HL-60/S4 treated with phorbol 12-myristate 13-acetate at 8.2 ng/mL for 4 days and 3 days (cell line): ENCODE results near the gene WBP11.
"Not testable (repeated sequence)": the region's sequence is repeated elsewhere in the genome, so short reads cannot be mapped to it uniquely, and the experiment has no call there.

Source experiments
- in situ Hi-C: fragments of 300-500 bp; cut with MboI; formaldehyde crosslinking; loops from 2 replicates; pipeline ENCODE4 v1.15.0; 2022; ENCODE audit warnings: low sequenced_read_pairs

The WBP11 gene

GRCh38 chr12:14774074-14774905 lies 29.0 kb downstream of the WBP11 start:
- in situ Hi-C loops, result no loop called here

GRCh38 chr12:14773685-14774073 lies 29.6 kb downstream of the WBP11 start:
- in situ Hi-C loops, result no loop called here

GRCh38 chr12:14772946-14773345 lies 30.3 kb downstream of the WBP11 start:
- in situ Hi-C loops, result no loop called here

- in situ Hi-C loops, result no loop called here
These were observed 31.6 kb downstream of the WBP11 start for GRCh38 chr12:14771651-14772137.

DNA sequence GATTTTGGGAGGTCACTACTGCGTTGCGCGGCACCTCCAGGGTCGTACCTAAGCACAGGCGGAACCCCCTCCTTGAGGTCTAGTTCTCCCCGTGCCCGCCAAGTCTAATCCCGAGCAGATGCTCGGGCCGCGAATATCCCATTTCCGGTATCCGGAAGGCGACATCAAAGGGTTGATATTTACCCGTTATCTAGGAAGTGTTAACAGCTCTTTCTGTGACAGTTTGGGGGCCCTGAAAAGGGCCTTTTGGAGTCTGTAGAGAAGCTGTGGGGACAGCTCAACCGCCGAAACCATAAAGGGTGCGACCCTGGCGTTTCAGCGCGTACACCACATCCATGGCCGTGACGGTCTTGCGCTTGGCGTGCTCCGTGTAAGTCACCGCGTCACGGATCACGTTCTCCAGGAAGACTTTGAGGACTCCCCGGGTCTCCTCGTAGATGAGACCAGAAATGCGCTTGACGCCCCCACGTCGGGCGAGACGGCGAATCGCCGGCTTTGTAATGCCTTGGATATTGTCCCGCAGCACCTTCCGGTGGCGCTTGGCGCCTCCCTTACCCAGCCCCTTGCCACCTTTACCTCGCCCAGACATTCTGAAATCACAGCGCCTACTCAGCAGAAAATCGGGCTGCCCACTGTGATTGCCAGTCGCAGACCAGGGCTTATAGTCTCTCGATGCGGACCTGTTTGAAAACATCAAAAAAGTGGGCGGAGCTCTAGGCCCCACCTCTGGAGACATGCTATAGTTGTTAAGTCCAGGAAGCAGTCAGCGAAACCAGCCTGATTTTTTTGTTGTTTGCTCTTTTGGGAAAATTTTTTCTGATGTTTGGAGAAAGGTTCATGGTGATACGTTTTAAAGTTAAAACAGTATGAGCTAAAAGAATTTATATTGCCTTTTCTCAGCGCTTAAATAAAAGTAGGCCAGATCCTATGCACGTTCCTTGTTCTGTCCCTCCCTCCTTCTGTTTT lies 32.5 kb downstream of the WBP11 start:
- in situ Hi-C loops, result no loop called here

DNA sequence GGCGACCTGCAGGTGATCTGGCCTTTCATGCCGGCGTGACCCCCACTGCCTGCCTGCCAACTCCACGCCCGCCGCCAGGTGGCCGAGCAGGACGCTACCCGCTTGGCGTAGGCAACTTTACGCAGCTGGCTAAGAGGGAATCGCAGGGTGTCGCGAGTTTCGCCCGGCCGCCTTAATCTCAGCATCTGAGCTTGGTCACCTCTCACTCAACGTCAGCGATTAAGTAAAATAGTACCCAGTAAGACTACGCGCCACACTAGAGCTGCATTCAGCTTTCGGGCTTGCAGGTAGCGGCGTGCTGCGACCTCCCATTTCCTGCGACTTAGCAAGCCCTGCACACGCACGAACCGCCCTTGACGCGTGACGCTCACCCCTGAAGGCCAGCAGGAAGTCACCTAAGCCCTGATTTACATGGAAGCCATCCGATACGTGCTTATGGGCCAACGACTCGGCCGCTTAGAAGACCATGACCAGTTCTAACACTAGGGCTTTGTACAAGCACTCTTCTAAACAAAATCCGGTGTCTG lies 33.2 kb downstream of the WBP11 start:
- in situ Hi-C loops, result no loop called here

DNA sequence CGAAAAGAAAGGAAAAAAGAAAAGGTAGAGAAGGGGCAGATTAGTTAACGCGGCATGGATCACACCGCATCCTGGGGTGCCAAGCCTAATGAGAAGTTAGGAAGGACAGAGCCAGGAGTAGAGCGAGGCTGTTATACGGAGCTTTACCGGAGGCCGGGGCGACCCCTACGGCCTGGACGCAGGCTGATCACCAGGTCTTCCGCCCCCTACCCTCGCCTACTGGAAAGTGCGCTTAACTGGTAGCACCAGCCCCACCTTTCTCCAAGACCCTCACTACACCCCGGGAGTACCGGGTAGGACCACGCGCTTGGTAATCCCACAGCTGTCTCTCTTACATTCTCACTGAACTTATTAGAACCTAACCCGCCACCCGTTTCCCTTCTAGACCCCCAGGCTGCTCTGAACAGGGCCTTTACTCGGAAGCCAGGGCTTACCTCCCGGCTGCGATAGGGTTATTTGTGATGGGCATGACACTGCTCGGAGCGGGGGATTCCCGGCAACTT lies 33.8 kb downstream of the WBP11 start:
- in situ Hi-C loops, result no loop called here

DNA sequence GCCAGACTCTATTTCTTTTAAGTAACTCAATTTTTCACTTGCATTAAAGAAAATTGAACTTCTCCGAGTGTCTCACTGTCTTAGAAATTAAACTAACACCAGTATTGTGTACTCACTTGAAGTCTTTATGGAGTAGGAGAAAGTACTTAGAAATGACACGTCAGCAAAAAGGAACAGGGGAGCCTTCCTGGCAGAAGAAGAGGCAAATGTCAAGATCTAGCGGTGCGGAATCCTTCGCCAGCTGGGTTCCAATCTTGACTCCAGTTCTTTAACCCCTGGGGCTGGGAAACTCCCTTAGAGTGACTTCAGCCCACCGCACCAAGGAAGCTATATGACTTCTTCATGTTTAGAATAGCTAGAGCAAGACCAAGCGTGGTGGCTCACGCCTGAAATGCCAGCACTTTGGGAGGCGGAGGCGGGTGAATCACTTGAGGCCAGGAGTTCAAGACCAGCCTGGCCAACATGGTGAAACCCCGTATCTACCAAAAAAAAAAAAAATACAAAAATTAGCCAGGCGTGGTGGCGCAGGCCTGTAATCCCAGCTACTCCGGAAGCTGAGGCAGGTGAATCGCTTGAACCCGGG lies 34.4 kb downstream of the WBP11 start:
- in situ Hi-C loops, result no loop called here

GRCh38 chr12:14767617-14768016 lies 35.7 kb downstream of the WBP11 start:
- in situ Hi-C loops, result no loop called here

DNA sequence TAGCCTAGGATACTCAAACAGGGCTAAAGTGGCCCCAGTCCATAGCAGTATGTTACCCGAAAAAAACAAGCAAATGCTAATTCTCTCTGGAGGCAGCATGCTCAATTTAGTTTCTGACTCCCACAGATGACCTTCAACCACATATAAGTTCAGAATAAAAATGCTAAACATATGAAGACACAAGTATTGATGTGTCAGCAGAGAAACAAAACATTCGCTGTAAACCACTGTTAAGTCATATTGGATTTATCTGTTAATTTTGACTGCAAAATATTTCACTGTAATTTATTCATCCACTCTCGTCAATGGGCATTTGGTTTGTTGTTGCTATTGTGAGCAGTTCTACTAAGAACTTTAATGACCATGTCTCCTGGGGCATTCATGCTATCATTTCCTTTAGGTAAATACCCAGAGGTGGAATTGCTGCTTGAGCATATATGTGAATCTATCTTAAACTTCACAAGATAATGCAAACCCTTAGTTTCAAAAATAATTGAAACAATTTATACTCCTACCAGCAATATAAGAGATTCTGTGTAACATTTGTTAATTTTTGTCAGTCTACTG lies 36.5 kb downstream of the WBP11 start:
- in situ Hi-C loops, result no loop called here

GRCh38 chr12:14766020-14766419 lies 37.3 kb downstream of the WBP11 start:
- in situ Hi-C loops, result not testable (repeated sequence)

- in situ Hi-C loops, result no loop called here
These were observed 37.9 kb downstream of the WBP11 start for GRCh38 chr12:14765398-14765797.

GRCh38 chr12:14759711-14760280 lies 43.5 kb downstream of the WBP11 start:
- in situ Hi-C loops, result not testable (repeated sequence)

DNA sequence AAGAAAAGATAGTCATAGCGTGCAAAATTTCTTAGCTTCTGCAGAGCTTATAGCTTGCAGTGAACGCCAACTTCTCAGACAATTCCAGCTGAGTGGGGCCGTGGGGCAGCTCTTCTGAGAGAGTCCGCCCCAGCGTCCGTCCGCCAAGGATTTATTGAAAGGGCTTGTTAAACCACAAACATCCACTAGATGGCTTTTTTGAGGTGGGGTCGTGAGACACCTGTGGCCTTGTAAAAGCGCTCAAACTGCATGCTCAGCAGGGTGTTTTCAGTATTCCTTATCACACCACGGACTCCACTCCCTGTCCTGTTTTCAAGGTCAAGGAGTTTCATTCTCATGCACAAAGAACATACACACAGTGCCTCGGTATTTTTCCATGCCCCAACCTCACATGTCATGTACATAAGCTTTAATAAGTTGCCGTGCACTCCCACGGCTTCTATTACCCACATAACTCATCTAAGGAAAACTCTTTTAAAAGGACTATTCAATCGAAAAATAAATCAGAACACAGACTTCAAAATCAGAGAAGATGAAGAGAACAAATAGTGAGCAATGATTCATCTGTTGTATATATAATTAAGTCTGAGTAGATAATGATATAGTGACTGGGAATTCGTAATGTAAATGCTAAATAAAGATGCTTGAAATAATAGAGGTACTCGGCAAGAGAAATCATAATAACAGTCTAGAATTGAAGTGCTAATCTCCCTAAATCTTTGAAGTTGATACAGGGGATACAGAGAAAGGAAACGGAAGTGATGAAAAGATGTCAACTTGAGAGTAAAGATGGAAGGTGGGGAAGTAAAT lies 46.7 kb downstream of the WBP11 start:
- in situ Hi-C loops, result no loop called here

DNA sequence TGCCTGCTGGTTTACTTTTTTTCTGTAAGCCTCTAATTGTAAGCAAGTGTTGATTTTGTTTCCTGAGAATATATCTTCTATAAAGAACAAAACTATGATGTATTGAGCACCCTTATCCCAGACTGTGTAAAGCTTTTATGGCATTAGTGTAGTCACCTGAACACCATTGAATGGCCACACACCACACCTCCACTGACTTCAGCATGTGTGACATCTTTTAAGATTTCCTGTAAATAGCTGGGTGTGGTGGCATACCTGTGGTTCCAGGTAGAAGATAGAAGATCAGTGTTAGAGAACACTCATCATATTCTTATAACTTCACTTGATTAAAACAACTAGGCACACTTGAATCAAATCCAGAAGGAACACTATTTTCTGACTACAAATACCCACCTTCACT lies 51.3 kb downstream of the WBP11 start:
- in situ Hi-C loops, result no loop called here

GRCh38 chr12:14743061-14743460 lies 60.2 kb downstream of the WBP11 start:
- in situ Hi-C loops, result no loop called here

DNA sequence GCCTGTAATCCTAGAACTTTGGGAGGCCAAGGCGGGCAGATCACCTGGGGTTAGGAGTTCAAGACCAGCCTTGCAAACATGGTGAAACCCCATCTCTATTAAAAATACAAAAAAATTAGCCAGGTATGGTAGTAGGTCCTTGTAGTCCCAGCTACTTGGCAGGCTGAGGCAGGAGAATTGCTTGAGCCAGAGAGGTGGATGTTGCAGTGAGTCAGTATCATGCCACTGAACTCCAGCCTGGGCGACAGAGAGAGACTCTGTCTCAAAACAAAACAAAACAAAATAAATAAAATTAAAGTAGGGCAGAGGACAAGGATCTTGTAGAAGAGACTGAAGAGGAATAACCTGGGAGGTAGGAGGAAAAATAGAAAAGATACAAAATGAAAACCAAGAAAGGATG lies 61.3 kb downstream of the WBP11 start:
- in situ Hi-C loops, result no loop called here

GRCh38 chr12:14741153-14741552 lies 62.1 kb downstream of the WBP11 start:
- in situ Hi-C loops, result no loop called here

DNA sequence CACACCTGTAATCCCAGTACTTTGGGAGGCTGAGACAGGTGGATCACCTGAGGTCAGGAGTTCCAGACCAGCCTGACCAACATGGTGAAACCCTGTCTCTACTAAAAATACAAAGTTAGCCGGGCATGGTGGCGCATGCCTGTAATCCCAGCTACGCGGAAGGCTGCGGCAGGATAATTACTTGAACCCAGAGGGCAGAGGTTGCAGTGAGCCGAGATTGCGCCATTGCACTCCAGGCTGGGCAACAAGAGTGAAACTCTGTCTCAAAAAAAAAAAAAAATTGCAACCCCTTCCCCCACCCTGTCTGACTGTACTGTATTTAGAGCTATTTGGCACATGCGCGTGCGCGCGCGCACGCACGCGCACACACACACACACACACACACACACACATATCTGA lies 66.8 kb downstream of the WBP11 start:
- in situ Hi-C loops, result not testable (repeated sequence)
